ENCODE results near the gene SLC25A26. TPM values are rescaled to one million over a fixed set of nuclear protein-coding genes. Genes with fewer than 3 reads are reported as not detected.

Gene SLC25A26
- total and polyA plus RNA-seq, 7 donors, result 21.0 to 43.6 (median 31.9) TPM

GRCh38 chr3:66317750-66318376, 97.1 kb downstream of the SLC25A26 start:
- Histone ChIP-seq H3K27ac (no peak overlapping the region), H3K27me3 (ENCODE audit: insufficient read depth in 3 of 3, low read length in 2 of 3) (no peaks in the 10 kb centered on the region), H3K4me1 (peaks cover 7% of the 10 kb centered on the region), H3K36me3 (ENCODE audit: insufficient read depth in 1 of 2, low read depth in 1 of 2) (no peaks in the 10 kb centered on the region), H3K9me3 (no peaks in the 10 kb centered on the region), H3K4me3 (no peak overlapping the region)
- ATAC-seq (peak in 1 of 4 donors; percentile 33), DNase-seq (no peak)
- intact Hi-C loops (cut with DNase I), result no loop called here
- 35 to 46% (median 38%) methylated on average over 7 of the region's 7 CpGs for WGBS, 3 donors
- no peak for TF ChIP-seq CTCF (IDR thresholded peaks at IDR 0.05)

DNA sequence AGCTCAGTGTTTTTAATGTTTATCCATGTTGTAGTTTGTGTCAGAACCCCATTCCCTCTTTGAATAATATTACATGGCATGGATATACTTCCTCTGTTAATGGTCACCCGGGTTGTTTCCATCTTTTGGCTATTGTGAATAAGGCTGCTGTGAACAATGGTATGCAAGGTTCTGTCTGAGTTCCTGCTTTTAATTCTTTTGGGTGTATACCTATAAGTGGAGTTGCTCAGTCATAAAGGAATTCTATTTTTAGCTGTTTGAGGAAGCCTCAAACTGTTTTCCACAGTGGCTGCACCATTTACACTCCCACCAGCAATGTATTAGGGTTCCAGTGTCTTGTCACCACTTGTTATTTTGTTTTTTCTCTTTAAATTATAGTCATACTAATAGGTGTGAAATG, 99.6 kb downstream of the SLC25A26 start:
- DNase-seq (no peak), ATAC-seq (no peak)
- Histone ChIP-seq H3K27ac (no peak overlapping the region), H3K4me1 (peaks cover 11% of the 10 kb centered on the region), H3K4me3 (no peak overlapping the region), H3K9me3 (no peaks in the 10 kb centered on the region), H3K36me3 (ENCODE audit: insufficient read depth in 1 of 2, low read depth in 1 of 2) (no peaks in the 10 kb centered on the region), H3K27me3 (ENCODE audit: insufficient read depth in 3 of 3, low read length in 2 of 3) (no peaks in the 10 kb centered on the region)
- no peak for TF ChIP-seq CTCF (IDR thresholded peaks at IDR 0.05)
- intact Hi-C loops (cut with DNase I), result no loop called here
- WGBS, 3 donors, result 53 to 79% (median 71%) methylated on average over 1 of the region's 1 CpG

DNA sequence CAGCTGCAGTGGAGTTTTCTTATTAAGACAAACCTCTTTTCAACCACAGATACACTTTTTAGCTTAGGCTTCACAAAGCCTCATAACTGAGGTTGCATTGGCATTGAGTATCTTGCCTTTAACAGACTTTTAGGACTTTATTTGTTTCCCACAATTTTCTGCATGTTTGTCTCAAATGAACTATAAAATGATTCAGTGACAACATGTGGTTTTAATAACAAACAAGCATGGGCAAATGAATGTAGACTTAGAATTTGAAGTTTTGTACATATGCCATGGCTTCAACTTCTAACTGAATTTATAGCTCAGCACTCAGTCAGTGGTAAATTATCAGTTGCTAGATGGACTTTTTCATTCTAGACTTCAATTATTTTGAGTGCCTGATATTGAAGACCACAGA, 101.6 kb downstream of the SLC25A26 start:
- no peak overlapping the region for H3K27ac ChIP-seq
- H3K27me3 ChIP-seq (ENCODE audit: insufficient read depth in 3 of 3, low read length in 2 of 3), result no peaks in the 10 kb centered on the region
- DNase-seq, result no peak
- H3K36me3 ChIP-seq (ENCODE audit: insufficient read depth in 1 of 2, low read depth in 1 of 2), result no peaks in the 10 kb centered on the region
- TF ChIP-seq CTCF (IDR thresholded peaks at IDR 0.05), result no peak
- H3K9me3 ChIP-seq, result no peaks in the 10 kb centered on the region
- H3K4me3 ChIP-seq, result no peak overlapping the region
- no peak for ATAC-seq
- intact Hi-C loops (cut with DNase I), result no loop called here
- peaks cover 22% of the 10 kb centered on the region for H3K4me1 ChIP-seq

DNA sequence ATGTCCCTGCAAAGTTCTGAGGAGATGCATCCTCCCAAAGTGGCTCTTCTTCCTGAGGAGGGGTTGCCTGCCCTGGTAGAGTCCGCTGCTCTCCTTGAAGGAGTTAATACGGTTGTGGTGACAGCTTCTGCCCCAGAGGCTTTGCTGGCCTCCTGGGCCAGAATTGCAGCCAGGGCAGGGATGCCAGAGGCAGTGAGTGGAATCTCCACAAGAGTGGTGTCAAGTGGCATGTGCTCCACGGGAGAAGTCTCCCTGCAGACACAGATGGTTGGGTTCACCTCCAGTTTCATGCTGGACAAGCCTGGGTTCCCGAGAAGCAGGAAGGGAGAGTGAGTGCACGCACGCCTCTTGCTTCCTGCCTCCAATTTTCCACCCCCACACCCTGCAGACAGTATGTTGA, 105.5 kb downstream of the SLC25A26 start:
- WGBS, 3 donors, result 19 to 33% (median 28%) methylated on average over 6 of the region's 6 CpGs
- H3K9me3 ChIP-seq, result no peaks in the 10 kb centered on the region
- ATAC-seq (peak; percentile 86 to 96 (median 92)), DNase-seq (peak in 1 of 2 donors; percentile 69)
- no peaks in the 10 kb centered on the region for H3K36me3 ChIP-seq (ENCODE audit: insufficient read depth in 1 of 2, low read depth in 1 of 2)
- H3K27me3 ChIP-seq (ENCODE audit: insufficient read depth in 3 of 3, low read length in 2 of 3), result no peaks in the 10 kb centered on the region
- intact Hi-C loops (cut with DNase I), result loop anchor here in 1 of 2 donors (5.0 kb wide), 1 partner anchor 46 kb away; no protein-coding TSS in a partner anchor
- H3K27ac ChIP-seq, result no peak overlapping the region
- peak overlapping the region; percentile 9 for H3K4me3 ChIP-seq
- no peak for TF ChIP-seq CTCF (IDR thresholded peaks at IDR 0.05)
- H3K4me1 ChIP-seq, result peaks cover 14% of the 10 kb centered on the region

- Histone ChIP-seq H3K36me3 (ENCODE audit: insufficient read depth in 1 of 2, low read depth in 1 of 2) (no peaks in the 10 kb centered on the region), H3K4me1 (no peaks in the 10 kb centered on the region), H3K27ac (no peak overlapping the region), H3K27me3 (ENCODE audit: insufficient read depth in 3 of 3, low read length in 2 of 3) (no peaks in the 10 kb centered on the region), H3K4me3 (no peak overlapping the region), H3K9me3 (no peaks in the 10 kb centered on the region)
- TF ChIP-seq CTCF (IDR thresholded peaks at IDR 0.05), result no peak
- DNase-seq (no peak), ATAC-seq (no peak)
- 94 to 97% (median 96%) methylated on average over 2 of the region's 2 CpGs for WGBS, 3 donors
- intact Hi-C loops (cut with DNase I), result no loop called here
Measured at GRCh38 chr3:66335671-66336070, 114.9 kb downstream of the SLC25A26 start.
